GM19438 (cell line): ENCODE measurements around the gene CLBA1.
"Not testable (repeated sequence)": the region's sequence is repeated elsewhere in the genome, so short reads cannot be mapped to it uniquely, and the experiment has no call there.

Experiments
- ATAC-seq: cut with Tn5 transposase; IDR thresholded peaks from one replicate; pipeline ENCODE4 v1.9.1; 2021; ENCODE audit warnings: low read depth; ENCODE audit not compliant: unreplicated experiment

The CLBA1 gene

DNA sequence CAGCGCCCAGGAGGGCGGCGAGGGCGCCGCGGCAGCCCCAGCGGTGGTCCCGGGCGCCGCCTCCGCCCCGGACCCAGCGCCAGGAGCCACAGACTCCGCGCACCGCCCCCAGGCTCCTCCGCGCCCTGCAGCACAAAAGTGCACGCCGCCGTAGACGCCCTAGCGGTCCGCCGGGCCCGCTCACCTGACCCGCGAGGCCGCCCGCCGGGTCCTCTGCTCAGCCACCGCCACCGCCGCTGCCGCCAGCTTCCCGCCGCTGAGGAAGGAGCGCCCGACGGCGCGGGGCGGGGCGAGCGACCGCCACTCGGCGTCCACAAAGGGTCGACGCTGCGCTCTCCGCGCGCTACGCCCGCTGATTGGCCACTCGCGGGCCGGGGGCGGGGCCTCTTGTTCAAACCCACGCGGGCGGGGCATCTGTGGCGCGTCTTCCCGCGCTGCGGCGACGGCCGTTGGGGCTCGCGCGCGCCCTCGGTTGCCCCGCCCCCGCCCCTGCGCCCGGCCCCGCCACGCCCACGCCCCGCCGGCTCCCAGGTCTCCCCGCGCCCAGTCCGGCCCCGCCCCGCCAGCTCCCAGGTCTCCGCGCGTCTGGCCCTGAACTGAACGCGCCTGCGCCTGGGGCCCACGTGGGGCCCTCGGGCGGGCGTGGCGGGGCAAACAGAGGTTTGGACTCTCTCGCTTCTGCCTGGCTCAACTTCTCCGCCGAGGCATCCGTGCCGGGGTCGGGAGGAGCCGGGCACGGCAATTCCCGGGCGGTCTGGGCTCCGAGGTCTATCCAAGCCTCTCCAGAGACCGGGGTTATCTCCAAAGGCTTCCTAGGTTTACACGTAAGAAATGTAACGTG is 35.4 kb downstream of the CLBA1 start, which contains the start of gene CDCA4:
TSS of gene CDCA4 (minus strand) at position 269 of the 841 bp plus-strand sequence. CDS start 9,154 bp downstream, outside the sequence.
- ATAC-seq, result peak; percentile 65

DNA sequence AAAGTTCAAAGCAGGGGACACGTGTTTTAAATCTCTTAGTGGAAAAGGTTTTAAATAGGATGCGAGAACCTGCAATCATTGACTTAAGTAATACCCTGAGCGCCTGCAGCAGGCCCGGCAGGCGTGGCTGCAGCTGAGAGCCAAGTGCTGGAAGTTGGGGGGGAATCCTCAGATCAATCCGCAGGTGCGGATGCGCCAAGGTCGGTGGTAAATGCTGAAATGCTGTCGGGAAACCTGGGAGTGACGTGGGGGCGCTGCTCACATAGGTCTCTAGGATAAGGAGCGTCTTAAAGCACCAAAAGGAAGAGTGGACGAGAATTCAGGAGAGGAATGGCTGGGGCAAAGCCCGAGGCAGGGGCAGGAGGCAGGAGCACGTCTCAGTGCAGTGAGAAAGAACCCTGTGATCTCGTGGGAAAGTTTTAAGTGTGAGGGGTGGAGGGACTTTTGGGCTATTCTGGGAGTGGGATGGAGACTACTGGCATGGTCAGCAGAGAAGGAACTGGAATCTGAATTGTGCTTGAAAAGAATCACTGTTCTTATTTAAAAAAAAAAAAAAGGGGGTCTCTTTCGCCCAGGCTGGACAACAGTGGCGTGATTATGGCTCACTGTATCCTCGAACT is 36.2 kb downstream of the CLBA1 start:
- no peak for ATAC-seq

DNA sequence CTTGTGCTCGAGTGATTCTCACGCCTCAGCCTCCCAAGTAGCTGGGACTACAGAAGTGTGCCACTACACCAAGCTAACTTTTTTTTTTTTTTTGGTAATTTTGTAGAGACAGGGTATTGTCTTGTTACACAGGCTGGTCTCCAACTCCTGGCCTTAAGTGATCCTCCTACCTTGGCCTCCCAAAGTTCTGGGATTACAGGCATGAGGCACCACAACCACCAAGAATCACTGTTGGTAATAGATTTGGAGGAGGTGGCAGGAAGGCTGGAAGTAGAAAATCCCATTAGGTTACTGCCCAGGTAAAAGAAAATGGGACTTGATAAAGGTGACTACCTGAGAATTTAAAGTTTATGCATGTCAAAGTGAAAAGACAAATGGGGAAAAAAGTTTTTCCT is 36.7 kb downstream of the CLBA1 start:
- no peak for ATAC-seq

DNA sequence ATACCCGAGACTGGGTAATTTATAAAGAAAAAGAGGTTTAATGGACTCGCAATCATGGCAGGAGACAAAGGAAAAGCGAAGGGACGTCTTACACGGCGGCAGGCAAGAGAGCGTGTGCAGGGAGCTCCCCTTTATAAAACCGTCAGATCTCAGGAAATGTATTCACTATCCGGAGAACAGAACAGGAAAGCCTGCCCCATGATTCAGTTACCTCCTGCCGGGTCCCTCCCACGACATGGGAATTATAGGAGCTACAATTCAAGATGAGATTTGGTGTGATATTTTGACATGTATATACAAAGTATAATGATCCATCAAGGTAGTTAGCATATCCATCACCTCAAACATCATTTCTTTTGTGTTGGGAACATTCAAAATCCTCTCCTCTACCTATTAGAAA is 37.6 kb downstream of the CLBA1 start:
- no peak for ATAC-seq

DNA sequence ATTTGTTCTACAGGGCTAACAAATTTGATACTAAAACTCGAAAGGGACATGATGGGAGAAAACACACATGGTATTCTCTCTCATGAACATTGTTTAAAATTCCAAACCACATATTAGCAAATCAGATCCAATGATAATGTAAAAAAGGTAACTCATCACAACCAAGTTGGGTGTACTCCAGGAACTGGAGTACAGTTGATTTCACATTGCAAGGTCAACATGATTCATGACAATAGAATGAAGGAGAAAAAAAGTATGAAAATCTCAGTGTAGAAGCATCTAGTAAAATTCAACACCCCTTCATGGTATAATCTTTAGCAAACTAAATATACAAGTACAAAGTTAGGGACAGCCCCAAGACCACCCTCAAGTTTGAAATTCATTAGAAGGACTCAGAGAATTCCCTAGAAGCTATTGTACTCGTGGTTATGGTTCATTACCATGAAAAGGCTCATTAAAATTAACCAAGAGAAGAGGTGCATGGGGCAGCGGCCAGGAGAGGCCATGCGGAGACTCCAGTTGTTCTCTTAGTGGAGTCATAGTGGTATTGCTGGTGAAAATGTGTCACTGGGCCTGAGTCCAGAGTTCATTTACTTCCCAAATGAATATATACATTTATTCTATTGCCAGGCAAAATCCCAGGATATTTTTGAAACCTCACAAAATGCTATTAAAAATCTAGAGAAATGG is 38.3 kb downstream of the CLBA1 start:
- ATAC-seq, result no peak

DNA sequence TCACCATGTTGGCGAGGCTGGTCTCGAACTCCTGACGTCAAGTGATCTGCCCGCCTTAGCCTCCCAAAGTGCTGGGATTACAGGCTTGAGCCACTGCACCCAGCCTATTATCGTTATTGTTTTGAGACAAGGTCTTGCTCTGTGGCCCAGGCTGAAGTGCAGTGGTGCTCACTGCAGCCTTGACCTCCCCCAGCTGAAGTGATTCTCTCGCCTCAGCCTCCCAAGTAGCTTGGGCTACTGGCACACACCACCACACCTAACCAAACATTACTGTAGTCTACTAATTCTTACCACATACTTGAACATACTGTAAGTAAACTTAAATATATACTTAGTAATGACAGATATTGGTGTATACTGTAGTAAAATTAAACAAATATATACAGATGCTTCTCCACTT is 39.8 kb downstream of the CLBA1 start:
- no peak for ATAC-seq

DNA sequence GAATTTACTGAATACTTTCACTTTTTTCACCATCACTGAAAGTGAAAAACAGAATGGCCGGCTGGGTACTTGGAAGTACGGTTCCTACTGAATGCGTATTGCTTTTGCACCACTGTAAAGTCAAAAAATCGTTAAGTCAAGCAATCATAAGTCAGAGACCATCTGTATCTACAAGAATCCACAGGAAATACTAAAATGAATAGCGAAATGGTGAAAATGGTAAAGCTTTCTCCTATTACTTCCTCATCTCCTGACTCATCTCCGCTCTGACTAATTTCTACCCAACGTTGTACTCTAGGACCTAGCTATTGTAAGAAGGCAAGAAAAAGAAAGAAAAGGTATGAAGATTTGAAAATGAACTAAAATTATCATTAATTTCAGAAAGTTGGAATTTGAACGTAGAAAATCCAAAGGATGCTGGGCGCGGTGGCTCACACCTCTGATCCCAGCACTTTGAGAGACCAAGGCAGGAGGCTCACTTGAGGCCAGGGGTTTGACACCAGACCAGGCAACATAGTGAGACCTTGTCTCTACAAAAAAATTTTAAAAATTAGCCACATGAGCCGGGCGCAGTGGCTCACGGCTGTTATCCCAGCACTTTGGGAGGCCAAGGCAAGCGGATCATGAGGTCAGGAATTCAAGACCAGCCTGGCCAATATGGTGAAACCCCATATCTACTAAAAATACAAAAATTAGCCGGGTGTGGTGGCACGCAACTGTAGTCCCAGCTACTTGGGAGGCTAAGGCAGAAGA is 40.6 kb downstream of the CLBA1 start:
- peak; percentile 42 for ATAC-seq

DNA sequence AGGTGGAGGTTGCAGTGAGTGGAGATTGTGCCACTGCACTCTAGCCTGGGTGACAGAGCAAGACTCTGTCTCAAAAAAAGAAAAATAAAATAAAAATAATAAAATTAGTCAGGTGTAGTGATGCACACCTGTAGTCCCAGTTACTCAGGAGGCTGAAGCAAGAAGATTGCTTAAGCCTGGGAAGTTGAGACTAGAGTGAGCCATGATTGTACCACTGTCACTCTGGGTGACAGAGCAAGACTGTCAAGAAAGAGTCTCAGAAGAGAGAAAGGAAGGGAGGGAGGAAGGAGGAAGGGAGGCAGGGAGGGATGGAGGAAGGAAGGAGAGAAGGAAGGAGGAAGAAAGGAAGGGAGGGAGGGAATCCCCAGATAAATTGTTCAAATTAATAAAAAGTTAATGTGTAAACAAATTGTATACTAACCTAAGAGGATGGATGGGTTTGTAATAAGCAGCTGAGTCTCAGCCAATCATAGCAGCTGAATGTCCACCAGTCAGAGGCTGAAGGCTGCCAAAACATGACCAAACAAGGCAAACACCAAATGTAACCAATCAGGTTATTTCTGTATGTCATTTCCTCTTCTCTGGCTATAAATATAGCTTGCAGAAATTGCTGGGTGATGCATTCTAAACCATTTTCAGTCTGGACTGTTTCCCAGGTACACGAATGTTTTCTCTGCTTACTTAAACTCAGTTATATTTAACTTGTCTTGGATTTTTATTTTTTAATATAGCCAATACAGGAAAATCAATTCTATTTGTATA is 41.4 kb downstream of the CLBA1 start:
- no peak for ATAC-seq

DNA sequence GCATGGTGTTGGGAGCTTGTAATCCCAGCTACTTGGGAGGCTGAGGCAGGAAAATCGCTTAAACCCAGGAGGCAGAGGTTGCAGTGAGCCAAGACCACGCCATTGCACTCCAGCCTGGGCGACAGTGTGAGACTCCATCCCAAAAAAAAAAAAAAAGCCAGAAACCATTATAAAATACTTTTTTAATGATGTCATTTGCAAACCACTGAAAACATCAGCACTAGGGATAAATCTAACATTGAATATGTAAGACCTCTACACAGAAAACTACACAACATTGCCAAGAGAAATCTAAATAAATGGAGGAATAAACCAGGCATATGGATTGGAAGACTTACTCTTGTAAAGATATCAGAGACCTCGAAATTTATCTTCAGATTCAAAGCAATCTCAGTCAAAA is 42.1 kb downstream of the CLBA1 start:
- ATAC-seq, result not testable (repeated sequence)

DNA sequence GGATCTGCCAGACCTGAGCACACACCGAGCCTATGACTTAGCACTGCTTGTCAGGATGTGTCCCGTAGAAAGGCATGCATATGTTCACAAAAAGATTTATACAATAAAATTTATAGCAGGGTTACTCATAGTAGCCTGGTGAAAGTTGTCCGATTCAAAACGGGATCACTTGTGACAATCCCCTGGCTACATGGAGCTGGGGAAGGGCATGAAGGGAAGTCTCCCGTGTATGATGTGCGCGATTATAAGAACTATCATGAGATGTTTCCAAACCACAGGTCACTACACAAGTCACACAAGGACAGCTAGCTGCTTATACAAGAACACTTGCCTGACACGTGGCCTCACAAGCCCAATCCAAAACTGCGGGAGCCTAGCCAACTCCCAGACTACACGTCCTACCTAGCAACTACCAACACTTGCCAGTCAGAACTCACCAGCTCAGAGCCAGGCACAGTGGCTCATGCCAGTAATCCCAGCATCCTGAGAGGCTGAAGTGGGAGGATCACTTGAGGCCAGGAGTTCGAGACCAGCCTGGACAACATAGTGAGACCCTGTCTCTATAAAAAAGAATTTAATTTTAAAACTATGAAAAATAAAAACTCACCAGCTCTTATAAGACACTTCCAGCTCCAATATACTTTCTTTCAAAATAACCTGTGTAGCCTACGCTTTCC is 42.8 kb downstream of the CLBA1 start:
- no peak for ATAC-seq

DNA sequence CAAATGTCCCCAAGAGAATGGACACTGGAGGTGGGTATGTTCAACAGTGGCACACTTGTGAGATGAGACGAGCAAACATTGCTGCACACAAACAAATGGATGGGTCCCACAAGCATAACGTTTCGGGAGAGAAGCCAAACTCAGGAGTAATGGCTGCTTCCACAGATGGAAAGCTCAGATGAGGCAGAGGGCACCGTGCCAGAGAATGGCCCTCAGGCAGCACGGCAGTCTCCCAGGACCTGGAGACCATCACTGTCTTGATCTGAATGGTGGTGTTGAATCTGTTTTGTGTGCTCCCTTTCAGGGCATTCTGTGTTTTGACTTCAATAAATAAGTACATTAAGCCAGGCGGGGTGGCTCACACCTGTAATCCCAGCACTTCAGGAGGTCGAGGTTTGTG is 43.8 kb downstream of the CLBA1 start:
- no peak for ATAC-seq

DNA sequence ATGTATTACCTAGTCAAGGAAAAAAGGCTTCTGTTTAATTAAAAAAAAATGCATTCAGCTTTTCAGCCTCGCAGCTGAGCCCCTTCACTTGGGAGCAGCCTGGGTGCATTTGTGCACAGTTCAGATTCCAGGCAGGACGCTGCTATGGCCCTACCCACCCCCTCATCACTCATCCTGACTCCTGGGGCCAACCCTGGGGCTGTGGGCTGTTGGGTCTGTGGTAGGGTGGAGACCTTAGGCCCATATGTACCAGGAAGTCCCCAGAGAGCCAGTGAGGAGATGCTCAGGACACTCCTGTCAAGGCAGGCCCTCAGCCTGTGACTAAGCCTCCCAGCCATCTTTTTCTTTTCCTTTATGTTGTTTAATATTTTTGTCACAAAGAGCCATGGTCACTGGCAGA is 44.6 kb downstream of the CLBA1 start:
- no peak for ATAC-seq

DNA sequence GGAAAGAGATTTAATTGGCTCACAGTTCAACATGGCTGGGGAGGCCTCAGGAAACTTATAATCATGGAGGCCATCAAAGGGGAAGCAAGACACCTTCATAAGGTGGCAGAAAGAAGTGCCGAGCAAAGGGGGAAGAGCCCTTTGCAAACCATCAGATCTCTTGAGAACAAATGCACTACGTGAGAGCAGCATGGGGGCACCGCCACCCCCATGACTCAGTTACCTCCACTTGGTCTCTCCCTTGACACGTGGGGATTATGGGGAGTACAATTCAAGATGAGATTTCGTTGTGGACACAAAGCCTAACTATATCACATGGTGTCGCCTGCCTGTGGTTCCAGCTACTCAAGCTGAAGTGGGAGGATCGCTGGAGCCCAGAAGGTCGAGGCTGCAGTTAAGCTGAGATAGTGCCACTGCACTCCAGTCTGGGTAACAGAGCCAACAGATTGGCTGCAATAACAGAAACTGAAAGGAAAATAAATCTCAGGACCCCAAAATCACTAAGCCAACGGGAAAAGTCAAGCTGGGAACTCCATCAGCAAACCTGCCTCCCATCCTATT is 45.3 kb downstream of the CLBA1 start:
- ATAC-seq, result no peak

DNA sequence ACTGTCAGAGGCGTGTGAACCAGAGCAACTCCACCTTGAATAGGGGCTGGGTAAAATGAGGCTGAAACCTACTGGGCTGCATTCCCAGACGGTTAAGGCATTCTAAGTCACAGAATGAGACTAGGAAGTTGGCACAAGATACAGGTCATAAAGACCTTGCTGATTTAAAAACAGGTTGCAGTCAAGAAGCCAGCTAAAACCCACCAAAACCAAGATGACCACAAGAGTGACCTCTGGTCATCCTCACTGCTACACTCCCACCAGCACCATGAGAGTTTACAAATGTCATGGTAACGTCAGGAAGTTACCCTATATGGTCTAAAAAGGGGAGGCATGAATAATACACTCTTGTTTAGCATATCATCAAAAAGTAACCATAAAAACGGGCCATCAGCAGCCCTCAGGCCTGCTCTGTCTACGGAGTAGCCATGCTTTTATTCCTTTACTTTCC is 46.9 kb downstream of the CLBA1 start:
- not testable (repeated sequence) for ATAC-seq

DNA sequence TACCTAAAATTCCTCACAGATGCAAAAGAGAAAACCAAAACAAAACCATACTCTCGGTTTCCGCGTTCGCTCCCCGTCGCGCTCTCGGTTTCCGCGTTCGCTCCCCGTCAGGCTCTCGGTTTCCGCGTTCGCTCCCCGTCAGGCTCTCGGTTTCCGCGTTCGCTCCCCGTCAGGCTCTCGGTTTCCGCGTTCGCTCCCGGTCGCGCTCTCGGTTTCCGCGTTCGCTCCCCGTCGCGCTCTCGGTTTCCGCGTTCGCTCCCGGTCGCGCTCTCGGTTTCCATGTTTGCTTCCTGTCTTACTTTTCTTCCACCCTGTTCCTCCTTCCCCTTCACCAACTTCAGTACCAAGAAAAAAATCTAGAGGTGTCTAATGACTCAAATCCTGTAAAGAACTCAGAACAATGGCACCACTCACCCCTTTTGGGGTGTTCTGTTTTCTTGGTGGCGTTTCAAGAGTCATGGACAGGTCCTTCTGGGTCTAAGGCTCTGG is 47.9 kb downstream of the CLBA1 start:
- ATAC-seq, result not testable (repeated sequence)

DNA sequence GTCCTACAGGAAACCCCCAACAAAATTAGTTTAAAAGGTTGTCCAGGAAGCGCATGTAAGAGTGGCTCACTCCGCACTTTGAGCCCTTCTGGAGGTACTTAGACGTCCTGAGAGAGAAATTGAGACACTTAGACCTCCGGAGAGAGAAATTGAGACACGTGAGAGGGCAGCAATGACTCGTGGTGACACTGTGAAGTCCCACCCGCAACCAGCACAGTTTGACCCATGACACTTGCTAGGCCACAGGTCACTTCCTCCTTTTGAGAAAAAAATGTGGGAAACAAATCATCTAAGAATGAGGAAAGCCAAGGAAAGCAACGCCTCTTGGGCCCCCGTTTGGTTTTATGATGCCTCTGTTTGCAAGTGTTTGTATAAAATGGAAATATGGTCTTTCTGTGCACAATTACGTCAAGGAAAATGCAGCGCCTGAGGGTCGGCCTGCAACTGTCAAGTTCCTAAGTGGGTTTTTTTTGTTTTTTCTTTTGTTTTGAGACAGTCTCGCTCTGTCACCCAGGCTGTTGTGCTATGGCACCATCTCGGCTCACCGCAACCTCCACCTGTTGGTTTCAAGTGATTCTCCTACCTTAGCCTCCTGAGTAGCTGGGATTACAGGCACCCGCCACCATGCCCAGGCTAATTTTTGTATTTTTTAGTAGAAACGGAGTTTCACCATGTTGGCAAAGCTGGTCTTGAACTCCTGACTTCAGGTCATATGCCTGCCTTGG is 48.9 kb downstream of the CLBA1 start:
- ATAC-seq, result no peak

DNA sequence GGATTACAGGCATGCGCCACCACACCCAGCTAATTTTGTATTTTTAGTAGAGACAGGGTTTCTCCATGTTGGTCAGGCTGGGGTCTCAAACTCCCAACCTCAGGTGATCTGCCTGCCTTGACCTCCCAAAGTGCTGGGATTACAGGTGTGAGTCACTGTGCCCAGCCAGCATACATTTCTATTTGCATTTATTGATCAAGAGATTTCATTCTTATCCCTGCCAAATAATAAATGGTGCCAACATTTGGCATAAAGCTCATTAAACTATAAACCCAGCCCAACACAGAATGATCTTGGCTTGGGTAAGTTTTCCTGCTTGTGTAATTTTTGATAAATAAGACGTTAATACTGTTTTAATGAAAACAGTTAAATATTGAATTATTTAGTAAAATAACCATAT is 50.0 kb downstream of the CLBA1 start:
- not testable (repeated sequence) for ATAC-seq

DNA sequence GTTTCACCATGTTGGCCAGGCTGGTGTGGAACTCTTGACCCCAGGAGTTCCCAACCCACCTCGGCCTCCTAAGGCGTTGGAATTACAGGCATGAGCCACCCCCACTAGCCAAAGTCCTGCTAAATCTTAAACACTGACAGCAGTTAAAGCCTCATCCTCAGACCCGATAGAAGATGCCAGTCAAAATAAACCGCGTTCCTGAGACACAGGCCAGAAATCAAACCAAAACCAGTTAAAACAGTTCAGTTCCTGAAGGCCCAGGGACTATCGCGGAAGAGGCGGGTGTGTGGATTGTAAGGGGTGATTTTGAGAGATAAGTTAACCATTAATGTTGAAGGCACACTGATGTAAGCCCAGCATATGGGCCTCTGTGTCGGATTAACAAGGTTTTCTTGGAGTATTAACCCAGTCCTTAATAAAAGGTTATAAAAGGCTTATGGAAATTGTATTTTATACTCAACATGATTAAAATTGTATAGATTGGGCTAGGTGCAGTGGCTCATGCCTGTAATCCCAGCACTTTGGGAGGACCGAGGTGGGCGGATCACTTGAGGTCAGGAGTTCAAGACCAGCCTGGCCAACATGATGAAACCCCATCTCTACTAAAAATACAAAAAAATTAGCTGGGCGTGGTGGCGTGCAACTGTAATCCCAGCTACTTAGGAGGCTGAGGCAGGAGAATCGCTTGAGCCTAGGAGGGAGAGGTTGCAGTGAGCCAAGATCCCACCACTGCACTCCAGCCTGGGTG is 54.0 kb downstream of the CLBA1 start:
- no peak for ATAC-seq
